RPMI8226 (cell line): Measurements from ENCODE around the gene TIPARP.
"Not testable (repeated sequence)": the region's sequence is repeated elsewhere in the genome, so short reads cannot be mapped to it uniquely, and the experiment has no call there.

ENCODE experiments used
- DNase-seq: peaks from one replicate; pipeline ENCODE4 v3.0.0-alpha.2; 2015

TIPARP gene

GRCh38 chr3:156716105-156716862 lies 41.9 kb downstream of the TIPARP start:
- no peak for DNase-seq

GRCh38 chr3:156718622-156719306 lies 44.4 kb downstream of the TIPARP start:
- DNase-seq = no peak

- no peak for DNase-seq
These were observed 46.4 kb downstream of the TIPARP start for GRCh38 chr3:156720826-156721225.

DNA sequence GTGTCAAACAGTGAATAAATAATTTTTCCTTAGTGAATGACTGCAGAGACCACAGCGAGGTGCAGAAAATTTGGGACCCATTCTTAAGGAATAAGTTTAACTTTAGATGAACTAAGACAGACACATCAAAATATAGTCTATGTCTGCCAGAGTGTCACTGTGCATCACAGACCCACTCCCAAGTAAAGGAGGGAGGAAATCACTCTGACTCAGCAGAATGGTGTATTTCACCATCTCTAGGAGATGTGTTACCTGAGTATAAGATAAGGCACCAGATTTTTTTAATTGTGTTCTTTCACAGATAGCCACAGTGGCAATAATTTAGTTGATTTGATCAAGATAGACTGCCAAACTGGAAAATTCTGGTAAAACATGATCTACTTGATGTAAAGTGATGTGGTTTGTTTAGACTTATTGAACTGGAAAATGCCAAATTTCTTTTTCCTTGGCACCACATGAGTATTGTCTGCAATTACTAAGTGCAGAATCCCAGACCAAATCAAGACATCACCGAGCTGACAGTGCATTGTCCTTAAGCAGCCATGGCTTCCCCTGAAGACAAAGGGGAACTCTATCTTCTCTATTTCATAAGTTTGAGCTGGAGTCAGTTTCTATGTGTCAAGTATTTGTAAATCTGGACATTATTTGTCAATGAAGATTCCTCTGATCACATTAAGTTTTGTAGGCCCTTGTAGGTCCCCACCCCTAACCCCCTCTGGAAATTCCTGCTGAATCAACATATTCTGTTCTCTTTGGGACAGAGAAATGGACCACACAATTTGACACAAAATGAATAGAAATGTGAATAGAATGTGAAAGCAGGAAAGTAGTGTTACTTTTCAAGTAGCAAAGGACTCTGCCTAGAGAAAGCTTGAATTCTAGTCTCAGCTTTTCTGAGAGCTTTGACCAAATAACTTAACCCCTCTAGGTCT lies 47.6 kb downstream of the TIPARP start:
- no peak for DNase-seq

GRCh38 chr3:156723182-156723619 lies 48.8 kb downstream of the TIPARP start:
- DNase-seq = no peak

DNA sequence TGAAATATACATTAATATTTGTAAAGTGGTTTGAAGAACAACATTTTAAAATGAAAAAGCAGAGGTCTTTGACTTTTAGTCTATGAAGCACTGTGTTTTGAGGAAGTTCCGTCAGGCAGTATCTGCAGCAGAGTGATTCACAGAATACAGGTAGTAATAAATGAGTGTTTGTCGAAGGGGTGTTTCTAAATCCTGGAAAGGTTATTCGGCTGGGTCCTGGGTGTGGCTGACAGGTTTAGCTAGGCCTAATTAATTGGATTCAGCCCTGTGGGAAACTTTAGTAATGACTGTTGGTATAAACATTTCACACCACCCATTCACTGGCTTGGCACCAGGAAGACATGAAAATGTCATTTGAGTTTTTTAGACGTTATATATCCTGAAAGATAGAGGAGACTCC lies 51.3 kb downstream of the TIPARP start:
- DNase-seq = no peak

GRCh38 chr3:156726456-156726855 lies 52.1 kb downstream of the TIPARP start:
- no peak for DNase-seq

DNA sequence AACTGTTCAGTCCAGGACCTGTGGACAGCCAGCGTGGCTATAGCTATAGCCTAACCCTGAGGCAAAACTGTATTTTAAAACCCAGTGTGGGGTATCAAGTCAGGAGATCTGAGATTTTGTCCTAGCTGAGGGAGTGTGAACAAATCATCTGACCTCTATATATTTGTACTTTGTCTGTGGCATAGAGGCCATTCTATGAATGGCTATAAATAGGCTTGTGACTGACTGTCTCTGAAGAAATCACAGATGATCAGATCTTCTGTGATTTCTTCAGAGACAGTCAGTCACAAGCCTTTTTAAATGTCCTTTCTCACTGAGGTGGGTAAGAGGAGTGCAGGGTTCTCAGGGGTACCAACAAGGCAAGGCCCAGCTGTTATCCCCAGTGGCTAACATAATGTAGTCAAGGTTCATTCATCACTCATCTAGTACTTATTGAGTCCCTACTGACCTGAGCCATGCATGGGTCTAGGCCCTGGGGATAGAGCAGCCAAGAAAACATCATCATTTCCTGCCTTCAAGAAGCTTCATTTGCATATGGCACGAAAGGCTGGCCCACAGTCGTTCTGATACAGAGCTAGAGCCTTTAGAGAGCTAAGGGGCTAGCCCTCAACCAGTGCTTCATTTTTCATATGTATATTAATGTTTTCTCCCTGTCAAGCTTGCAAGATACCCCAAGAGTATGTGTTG lies 53.3 kb downstream of the TIPARP start:
- DNase-seq = no peak

DNA sequence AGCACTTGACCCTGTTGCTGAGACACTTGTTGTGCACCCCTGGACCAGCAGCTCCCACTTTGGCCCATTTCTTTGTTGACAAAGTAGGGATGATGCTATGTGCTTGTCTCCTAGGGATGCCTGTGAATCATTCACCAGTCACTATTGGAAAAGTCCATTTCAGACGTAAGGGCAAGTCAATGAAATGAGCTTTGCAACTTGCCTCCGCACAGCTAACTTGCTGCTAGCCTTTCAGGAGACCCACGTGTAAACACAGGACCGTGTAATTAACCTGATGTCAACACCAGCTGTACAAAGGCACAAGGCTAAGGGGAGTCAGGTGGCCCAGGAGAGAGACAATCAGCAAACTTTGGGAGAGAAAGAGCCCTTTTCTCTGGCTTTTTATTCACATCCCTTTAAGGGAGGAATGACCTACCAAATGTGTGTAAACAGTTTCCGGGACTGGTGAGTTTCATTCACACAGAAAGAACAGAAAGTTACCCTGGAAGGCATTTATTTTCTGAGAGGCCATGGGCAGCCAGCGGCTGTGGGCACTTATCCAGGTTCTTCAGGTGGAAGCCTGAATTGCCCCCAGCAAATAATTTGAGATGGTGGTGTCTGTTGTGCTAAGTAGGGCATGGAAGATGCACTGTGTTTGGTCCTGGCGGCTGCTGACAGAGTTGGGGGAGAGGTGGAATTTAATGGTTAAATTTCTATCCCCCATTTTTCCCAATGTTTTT lies 54.0 kb downstream of the TIPARP start:
- peak; percentile 30 for DNase-seq

DNA sequence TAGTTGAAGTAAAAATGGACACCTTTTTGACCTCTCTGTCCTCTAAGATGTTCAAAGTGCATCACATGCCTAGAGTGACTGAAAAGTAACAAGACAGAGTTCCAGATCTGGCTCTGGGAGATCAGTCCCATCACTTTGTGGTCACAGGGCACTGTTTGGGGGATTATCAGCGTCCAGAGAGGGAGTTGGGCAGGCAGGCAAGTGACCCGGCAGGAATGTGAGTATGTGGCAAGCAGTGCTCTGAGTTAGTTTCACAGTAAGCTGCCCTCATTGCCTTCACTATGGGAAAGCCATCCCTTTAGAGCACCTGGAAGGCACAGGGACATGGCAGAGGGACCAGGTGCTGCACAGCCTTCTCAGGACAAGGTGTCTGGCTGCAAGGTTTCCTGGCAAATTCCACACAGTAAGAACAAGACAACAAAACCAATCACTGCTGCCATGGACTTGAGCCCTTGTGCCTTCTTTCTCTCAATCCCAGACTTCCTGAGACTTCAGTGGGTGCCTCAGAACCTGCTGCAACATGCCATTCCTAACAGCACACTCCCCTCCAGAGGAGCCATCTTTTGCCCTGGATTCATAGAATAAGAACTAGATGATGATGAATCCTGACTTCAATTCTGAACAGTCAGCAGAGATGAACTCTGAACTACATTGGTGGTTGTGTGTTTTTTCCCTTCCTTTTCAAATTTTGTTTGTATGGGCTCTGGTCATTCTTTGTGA lies 55.2 kb downstream of the TIPARP start:
- no peak for DNase-seq

- no peak for DNase-seq
These were observed 57.4 kb downstream of the TIPARP start for GRCh38 chr3:156731813-156732212.

DNA sequence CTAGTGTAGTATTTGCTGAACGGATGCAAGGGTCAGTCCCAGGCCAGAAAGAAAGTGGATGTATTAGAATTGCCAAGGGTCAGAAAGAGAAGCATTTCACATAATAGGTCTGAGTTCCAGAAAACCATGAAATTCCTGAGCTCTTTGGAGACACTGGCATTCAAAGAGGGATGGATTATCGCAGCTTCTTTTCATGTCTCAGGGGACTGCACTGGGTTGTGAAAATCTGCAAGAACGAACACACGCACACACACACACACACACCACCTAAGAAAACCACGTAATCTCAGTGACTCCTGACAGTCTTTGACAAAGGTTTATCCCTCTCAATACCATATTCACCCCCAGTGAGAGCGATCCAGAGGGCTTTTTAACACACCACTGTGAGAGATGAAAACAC lies 57.9 kb downstream of the TIPARP start:
- no peak for DNase-seq

- DNase-seq = no peak
These were observed 58.5 kb downstream of the TIPARP start for GRCh38 chr3:156732715-156733421.

GRCh38 chr3:156734661-156735060 lies 60.3 kb downstream of the TIPARP start:
- not testable (repeated sequence) for DNase-seq

- no peak for DNase-seq
These were observed 61.1 kb downstream of the TIPARP start for GRCh38 chr3:156735471-156735870.

GRCh38 chr3:156737049-156737448 lies 62.7 kb downstream of the TIPARP start:
- DNase-seq = not testable (repeated sequence)

GRCh38 chr3:156738251-156738650 lies 63.9 kb downstream of the TIPARP start:
- DNase-seq = no peak

GRCh38 chr3:156739976-156740375 lies 65.6 kb downstream of the TIPARP start:
- no peak for DNase-seq

DNA sequence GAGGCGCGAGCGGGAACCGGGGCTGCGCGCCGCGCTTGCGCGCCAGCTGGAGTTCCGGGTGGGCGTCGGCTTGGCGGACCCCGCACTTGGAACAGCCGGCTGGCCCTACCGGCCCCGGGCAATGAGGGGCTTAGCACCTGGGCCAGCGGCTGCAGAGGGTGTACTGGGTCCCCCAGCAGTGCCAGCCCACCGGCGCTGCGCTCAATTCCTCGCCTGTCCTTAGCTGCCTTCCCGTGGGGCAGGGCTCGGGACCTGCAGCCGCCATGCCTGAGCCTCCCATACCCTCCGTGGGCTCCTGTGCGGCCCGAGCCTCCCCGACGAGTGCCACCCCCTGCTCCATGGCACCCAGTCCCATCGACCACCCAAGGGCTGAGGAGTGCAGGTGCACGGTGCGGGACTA lies 66.2 kb downstream of the TIPARP start:
- DNase-seq = not testable (repeated sequence)

DNA sequence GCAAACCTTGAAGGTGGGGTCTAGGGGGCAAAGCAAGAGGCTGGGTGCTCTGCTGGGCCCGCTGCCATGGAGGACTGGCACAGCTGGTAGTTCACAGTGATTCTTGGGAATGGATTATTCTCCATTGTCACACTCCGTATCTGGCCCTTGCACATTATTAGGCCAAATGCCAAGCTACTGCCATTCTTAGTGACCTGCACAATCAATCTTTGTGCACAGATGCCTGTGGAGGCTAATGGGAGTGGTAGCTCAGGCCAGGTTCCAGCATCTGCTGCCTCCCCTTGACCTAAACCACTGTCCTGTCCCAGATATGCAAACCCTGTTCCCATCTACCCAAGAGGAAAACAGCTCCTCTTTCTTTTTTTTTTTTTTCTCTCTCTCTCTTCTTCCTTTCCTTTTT lies 67.5 kb downstream of the TIPARP start:
- peak; percentile 42 for DNase-seq

DNA sequence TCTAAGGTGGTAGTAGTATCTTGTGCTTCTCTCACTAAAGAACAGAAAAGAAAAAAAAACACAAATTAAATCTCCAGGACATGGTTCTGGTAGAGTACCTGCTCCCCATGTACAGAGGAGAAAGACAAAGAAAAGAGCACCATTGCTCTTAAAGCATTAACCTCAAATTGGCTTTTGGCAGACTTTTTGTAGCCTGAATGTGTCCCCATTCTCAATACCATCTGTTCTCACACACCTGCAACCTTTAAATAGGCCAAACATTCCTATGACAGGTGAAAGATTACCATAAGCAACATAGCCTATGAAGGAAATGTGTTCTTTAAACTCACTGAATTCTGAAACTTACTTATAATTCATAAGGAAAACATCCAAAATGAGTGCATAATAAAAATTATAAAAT lies 68.0 kb downstream of the TIPARP start:
- peak; percentile 67 for DNase-seq
